K562 (cell line): Measurements from ENCODE around the gene LAMA2. TPM values are rescaled to one million over a fixed set of nuclear protein-coding genes. Genes with fewer than 3 reads are reported as not detected.

ENCODE experiments used
- ATAC-seq: fragments of 200-7000 bp; cut with Tn5 transposase; 3 replicates; pipeline ENCODE4 v1.9.1; 2020; ENCODE audit warnings: moderate library complexity
- BruUV-seq: library from RNA; stranded (reverse); fragments of 400-500 nt; replicated peaks from 2 replicates; lab custom pipeline; 2021; lab: Mats Ljungman, UMichigan
- CTCF ChIA-PET: fragments of 300-600 bp; formaldehyde crosslinking; extraction: SDS; loops from one replicate; lab custom pipeline; 2021; ENCODE audit warnings: low intra/inter-chr PET ratio; lab: Yijun Ruan, JAX
- POLR2A ChIA-PET: fragments of 300-600, 350-650 bp; sonication (Branson Sonifier 250); formaldehyde crosslinking; extraction: SDS; loops from one replicate; lab custom pipeline; 2021; ENCODE audit warnings: antibody characterized with exemption, inconsistent platforms; lab: Yijun Ruan, JAX
- DNase-seq, 4 experiments: peaks; one replicate each; pipeline versions ENCODE4 v3.0.0 to v3.0.0-alpha.2; 2011 to 2018; ENCODE audit warnings: low spot score in 3 of 4, mixed read lengths in 3 of 4; ENCODE audit errors: extremely low read depth in 1 of 4
- FAIRE-seq: peaks from 2 replicates; lab custom pipeline; 2011; peaks lifted over from hg19 to GRCh38; lab: Jason Lieb, UNC
- H2AFZ ChIP-seq: 2 replicates; pipeline ENCODE4 v1.6.0; 2011; ENCODE audit warnings: low read depth, low read length, control low read depth, inconsistent platforms
- H3K27ac ChIP-seq: fragments of 200-600 bp; 3 replicates; pipeline ENCODE4 v1.8.0; 2011; ENCODE audit warnings: low read depth, mild to moderate bottlenecking, control low read depth, inconsistent platforms, low read length, moderate library complexity, mixed read lengths; ENCODE audit errors: extremely low read depth
- H3K27me3 ChIP-seq, 2 experiments: fragments of 300-600 bp in 1 of 2; 2 replicates in 1 of 2; 3 replicates in 1 of 2; pipeline versions ENCODE4 v1.6.0 to v1.8.0; 2011; ENCODE audit warnings: inconsistent platforms in 2 of 2, low read length in 2 of 2, mild to moderate bottlenecking in 1 of 2, mixed read lengths in 1 of 2, moderate library complexity in 1 of 2; ENCODE audit not compliant: control insufficient read depth in 2 of 2, insufficient read depth in 2 of 2
- H3K36me3 ChIP-seq: fragments of 300-600 bp; 3 replicates; pipeline ENCODE4 v1.8.0; 2011; ENCODE audit warnings: mild to moderate bottlenecking, low read length, inconsistent platforms; ENCODE audit not compliant: control insufficient read depth, insufficient read depth
- H3K4me1 ChIP-seq, 2 experiments: fragments of 200-600 bp in 1 of 2; replicated peaks in 1 of 2; 2 replicates in 1 of 2; 3 replicates in 1 of 2; pipeline versions ENCODE4 v1.5.1 to v1.8.0; 2011; ENCODE audit warnings: inconsistent platforms in 2 of 2, low read length in 2 of 2, mild to moderate bottlenecking in 1 of 2, mixed read lengths in 1 of 2, moderate library complexity in 1 of 2; ENCODE audit not compliant: control insufficient read depth in 2 of 2, insufficient read depth in 2 of 2
- H3K4me2 ChIP-seq: 2 replicates; pipeline ENCODE4 v1.6.1; 2011; ENCODE audit warnings: low read length, control low read depth, inconsistent platforms, mixed read lengths; ENCODE audit not compliant: insufficient read depth
- H3K4me3 ChIP-seq: fragments of 200-600 bp; sonication (generic), shearing (Covaris generic); 2 replicates; pipeline ENCODE4 v1.5.1; 2016; ENCODE audit warnings: control low read depth, inconsistent platforms
- H3K79me2 ChIP-seq: fragments of 200-600 bp; 3 replicates; pipeline ENCODE4 v1.8.0; 2011; ENCODE audit warnings: low read length, inconsistent platforms; ENCODE audit not compliant: control insufficient read depth, insufficient read depth
- H3K9ac ChIP-seq, 2 experiments: 2 replicates each; pipeline versions ENCODE4 v1.6.0 to v1.6.1; 2011; ENCODE audit warnings: low read depth in 2 of 2, low read length in 2 of 2, control low read depth in 1 of 2, inconsistent platforms in 1 of 2, mild to moderate bottlenecking in 1 of 2, mixed read lengths in 1 of 2; ENCODE audit not compliant: insufficient read depth in 1 of 2
- H3K9me1 ChIP-seq: one replicate; pipeline ENCODE4 v1.6.0; 2011; ENCODE audit warnings: inconsistent platforms, mild to moderate bottlenecking, low read length, moderate library complexity; ENCODE audit not compliant: control insufficient read depth, insufficient read depth
- H3K9me3 ChIP-seq: replicated peaks from 2 replicates; pipeline ENCODE4 v1.5.1; 2011; ENCODE audit warnings: low read depth, low read length, inconsistent platforms; ENCODE audit not compliant: control insufficient read depth, insufficient read depth
- H4K20me1 ChIP-seq: replicated peaks from 2 replicates; pipeline ENCODE4 v1.6.1; 2011; ENCODE audit warnings: low read length, inconsistent platforms, mixed read lengths; ENCODE audit not compliant: control insufficient read depth, insufficient read depth
- GTF2B ChIP-seq: IDR thresholded peaks from 2 replicates; pipeline ENCODE4 v1.6.1; 2011; ENCODE audit not compliant: insufficient read length; ENCODE audit errors: extremely low read depth
- MAZ ChIP-seq, 2 experiments: fragments of 450-650 bp in 1 of 2; sonication (generic) in 1 of 2; formaldehyde crosslinking; IDR thresholded peaks in 1 of 2; conservative IDR thresholded peaks in 1 of 2; 2 replicates each; pipeline versions ENCODE4 v1.4.0 to v1.5.0; 2020; ENCODE audit warnings: mild to moderate bottlenecking in 1 of 2, missing genetic modification reagents in 1 of 2
- MTA2 ChIP-seq: fragments of 450-650 bp; IDR thresholded peaks from 2 replicates; pipeline ENCODE4 v1.6.1; 2016; ENCODE audit warnings: low read depth
- SAFB2 ChIP-seq: fragments of 200-400 bp; formaldehyde crosslinking; IDR thresholded peaks from 2 replicates; pipeline ENCODE4 v1.6.1; 2018; ENCODE audit warnings: borderline replicate concordance, low read length, low read depth, moderate library complexity; ENCODE audit not compliant: severe bottlenecking
- TFE3 ChIP-seq: fragments of 450-650 bp; formaldehyde crosslinking; IDR thresholded peaks from 2 replicates; pipeline ENCODE4 v1.4.0; 2020; ENCODE audit warnings: mild to moderate bottlenecking, mixed read lengths
- ZNF609 ChIP-seq: sonication (generic); formaldehyde crosslinking; IDR thresholded peaks from 2 replicates; pipeline ENCODE4 v1.8.1; 2023; ENCODE audit warnings: missing genetic modification reagents, mild to moderate bottlenecking, borderline replicate concordance
- WGBS: fragments of 100-300 bp; shearing (Covaris generic); methylation state at CpG from one replicate; pipeline ENCODE4 v1.1.6; 2016; ENCODE audit warnings: low coverage, mixed read lengths; ENCODE audit not compliant: insufficient coverage; ENCODE audit errors: missing lambda C conversion rate; 5-methylcytosine and 5-hydroxymethylcytosine counted together
- in situ Hi-C: fragments of 300-500 bp; cut with MboI; formaldehyde crosslinking; loops from 4 replicates; pipeline ENCODE4 v1.15.0; 2018; ENCODE audit warnings: inconsistent platforms, mixed read lengths
- intact Hi-C: fragments of 100-400 bp; cut with micrococcal nuclease; formaldehyde crosslinking; loops from 2 replicates; pipeline ENCODE4 v1.14.2; 2022
- polyA plus RNA-seq, 8 experiments: library from polyadenylated mRNA; depleted of rRNA in 4 of 8; stranded (reverse) in 5 of 8; unstranded in 3 of 8; fragments of >200 nt; fragmentation: Nextera tagmentation in 2 of 8; fragmentation: Illumina TruSeq in 1 of 8; extraction: Ambion mirVana in 2 of 8; extraction: Trizol in 1 of 8; gene quantifications; 2 replicates each; pipeline versions ENCODE4 v1.2.1 to v1.2.3, GENCODE V29; 2011 to 2014; ENCODE audit warnings: inconsistent platforms in 1 of 8, missing spikeins in 1 of 8
- total RNA-seq, 7 experiments: library from RNA; depleted of rRNA in 6 of 7; stranded (reverse); fragments of >200 nt in 6 of 7; fragmentation: Illumina TruSeq in 2 of 7; extraction: Trizol in 2 of 7; gene quantifications; 2 replicates each; pipeline versions ENCODE4 v1.2.1 to v1.2.3, GENCODE V29; 2011 to 2021; ENCODE audit warnings: low replicate concordance in 1 of 7

LAMA2 gene
- total and polyA plus RNA-seq, 9 of the 15 experiments (the other 6 are each of a cell fraction or from before 2014, with no cell fraction given) = 0.04 to 1.5 (median 0.36) TPM

DNA sequence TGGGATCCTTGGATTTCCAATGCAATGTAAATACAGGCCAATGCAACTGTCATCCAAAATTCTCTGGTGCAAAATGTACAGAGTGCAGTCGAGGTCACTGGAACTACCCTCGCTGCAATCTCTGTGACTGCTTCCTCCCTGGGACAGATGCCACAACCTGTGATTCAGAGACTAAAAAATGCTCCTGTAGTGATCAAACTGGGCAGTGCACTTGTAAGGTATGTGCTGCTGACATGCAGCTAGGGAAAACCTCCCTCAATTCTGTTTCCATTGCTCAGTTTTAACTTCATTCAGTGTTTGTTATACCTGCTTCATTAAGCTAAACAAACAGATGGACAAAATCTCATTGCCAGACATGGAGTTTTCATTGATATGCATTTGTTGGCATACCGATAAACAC is 429.9 kb downstream of the LAMA2 start (continued):
- no peak for TF ChIP-seq ZNF609

- intact Hi-C loops (no loop called here), in situ Hi-C loops (no loop called here)
- DNase-seq = no peak
- no peaks in the 10 kb centered on the region for H3K36me3 ChIP-seq
- H3K4me2 ChIP-seq = no peak overlapping the region
- ATAC-seq = no peak
- H3K4me1 ChIP-seq = no peaks in the 10 kb centered on the region
- 0% methylated on average over 9 of the region's 9 CpGs for WGBS
- ChIA-PET CTCF (no interaction called here), POLR2A (no interaction called here)
- no peaks in the 10 kb centered on the region for H3K9me1 ChIP-seq
- no peaks in the 10 kb centered on the region for H3K9me3 ChIP-seq
- H3K27me3 ChIP-seq = no peaks in the 10 kb centered on the region
- no peak overlapping the region for H3K9ac ChIP-seq
- no peak for FAIRE-seq
- no peak overlapping the region for H3K4me3 ChIP-seq
- BruUV-seq = no TSS peak
- no peak overlapping the region for H3K27ac ChIP-seq
- TF ChIP-seq MTA2 (no peak), TFE3 (CRISPR knock-in tag) (peak; percentile 9; the same call in 1 of the 2 replicates), MAZ (CRISPR knock-in tag; conservative IDR thresholded peaks at IDR 0.05 in 1 of 2, IDR thresholded peaks at IDR 0.05 in 1 of 2) (no peak), SAFB2 (no peak), GTF2B (no peak)
- no peak overlapping the region for H2AFZ ChIP-seq
- H4K20me1 ChIP-seq = no peaks in the 10 kb centered on the region
- H3K79me2 ChIP-seq = no peaks in the 10 kb centered on the region
Measured at GRCh38 chr6:129314575-129314974, 431.6 kb downstream of the LAMA2 start.
